Neuronal stem cell (in vitro differentiated cells): ENCODE data around the gene SPAG6.
"Not testable (repeated sequence)": the region's sequence is repeated elsewhere in the genome, so short reads cannot be mapped to it uniquely, and the experiment has no call there.

Source experiments
- DNase-seq: peaks from one replicate; pipeline ENCODE4 v3.0.0-alpha.2; 2013; ENCODE audit warnings: low spot score
- H2AFZ ChIP-seq: one replicate; pipeline ENCODE4 v1.6.1; 2013; ENCODE audit warnings: mild to moderate bottlenecking, low read length, inconsistent platforms
- H2AK5ac ChIP-seq: 2 replicates; pipeline ENCODE4 v1.6.1; 2013; ENCODE audit warnings: low read depth, mild to moderate bottlenecking, inconsistent platforms, low read length, moderate library complexity, mixed read lengths
- H2BK120ac ChIP-seq: 2 replicates; pipeline ENCODE4 v1.6.1; 2013; ENCODE audit warnings: low read depth, mild to moderate bottlenecking, inconsistent platforms, low read length, moderate library complexity, mixed read lengths
- H2BK12ac ChIP-seq: one replicate; pipeline ENCODE4 v1.6.1; 2013; ENCODE audit warnings: low read length, inconsistent platforms
- H2BK15ac ChIP-seq: 2 replicates; pipeline ENCODE4 v1.6.1; 2013; ENCODE audit warnings: mild to moderate bottlenecking, low read length, inconsistent platforms, mixed read lengths
- H2BK5ac ChIP-seq: one replicate; pipeline ENCODE4 v1.6.1; 2013; ENCODE audit warnings: inconsistent platforms, mild to moderate bottlenecking, low read length, moderate library complexity
- H3K14ac ChIP-seq: one replicate; pipeline ENCODE4 v1.6.1; 2013; ENCODE audit warnings: low read length, inconsistent platforms
- H3K18ac ChIP-seq: 2 replicates; pipeline ENCODE4 v1.6.1; 2013; ENCODE audit warnings: low read length, inconsistent platforms
- H3K23ac ChIP-seq: 2 replicates; pipeline ENCODE4 v1.6.1; 2013; ENCODE audit warnings: low read depth, mild to moderate bottlenecking, mixed read lengths, low read length, inconsistent platforms; ENCODE audit not compliant: poor library complexity
- H3K27ac ChIP-seq: replicated peaks from 3 replicates; pipeline ENCODE4 v1.5.1; 2013; ENCODE audit warnings: low read length, inconsistent platforms
- H3K27me3 ChIP-seq, 3 experiments: 2 replicates each; pipeline ENCODE4 v1.6.1; 2013; ENCODE audit warnings: low read length in 3 of 3, mild to moderate bottlenecking in 2 of 3, inconsistent platforms in 1 of 3, low read depth in 1 of 3, mixed read lengths in 1 of 3, moderate library complexity in 1 of 3; ENCODE audit not compliant: control insufficient read depth in 3 of 3, insufficient read depth in 3 of 3
- H3K36me3 ChIP-seq, 2 donors: replicated peaks in 1 of 2; 2 replicates each; pipeline ENCODE4 v1.6.1; 2013; ENCODE audit warnings: low read length in 2 of 2; ENCODE audit not compliant: control insufficient read depth in 2 of 2, insufficient read depth in 2 of 2
- H3K4ac ChIP-seq: 2 replicates; pipeline ENCODE4 v1.6.1; 2013; ENCODE audit warnings: inconsistent platforms, mild to moderate bottlenecking, low read length, moderate library complexity
- H3K4me1 ChIP-seq, 2 donors: 1 replicate in 1 of 2; 2 replicates in 1 of 2; pipeline ENCODE4 v1.6.1; 2013; ENCODE audit warnings: low read length in 2 of 2, low read depth in 1 of 2; ENCODE audit not compliant: control insufficient read depth in 2 of 2, insufficient read depth in 1 of 2
- H3K4me2 ChIP-seq: one replicate; pipeline ENCODE4 v1.6.1; 2013; ENCODE audit warnings: mild to moderate bottlenecking, low read length, inconsistent platforms; ENCODE audit not compliant: insufficient read depth, poor library complexity, severe bottlenecking
- H3K4me3 ChIP-seq, 2 donors: 2 replicates each; pipeline ENCODE4 v1.5.1; 2013; ENCODE audit warnings: low read length in 2 of 2, mild to moderate bottlenecking in 2 of 2, inconsistent platforms in 1 of 2, moderate library complexity in 1 of 2
- H3K79me1 ChIP-seq: one replicate; pipeline ENCODE4 v1.6.1; 2013; ENCODE audit warnings: low read depth, mild to moderate bottlenecking, inconsistent platforms, low read length, moderate library complexity
- H3K9ac ChIP-seq: one replicate; pipeline ENCODE4 v1.6.1; 2013; ENCODE audit warnings: mild to moderate bottlenecking, low read depth, low read length, inconsistent platforms; ENCODE audit not compliant: poor library complexity
- H3K9me3 ChIP-seq, 2 donors: replicated peaks in 1 of 2; 2 replicates each; pipeline versions ENCODE3 to v1.6.1; 2013; ENCODE audit warnings: low read length in 2 of 2, mild to moderate bottlenecking in 2 of 2, inconsistent platforms in 1 of 2, low read depth in 1 of 2, mixed read lengths in 1 of 2, moderate library complexity in 1 of 2; ENCODE audit not compliant: control insufficient read depth in 2 of 2, insufficient read depth in 1 of 2
- H4K8ac ChIP-seq: one replicate; pipeline ENCODE4 v1.6.1; 2013; ENCODE audit warnings: low read depth, mild to moderate bottlenecking, inconsistent platforms, low read length, moderate library complexity
- H4K91ac ChIP-seq: one replicate; pipeline ENCODE4 v1.6.1; 2013; ENCODE audit warnings: low read length, low read depth, mild to moderate bottlenecking, inconsistent platforms; ENCODE audit not compliant: poor library complexity
- WGBS, 2 donors: extraction: QIAGEN DNeasy Blood & Tissue Kit; methylation state at CpG; one replicate each; pipeline ENCODE4 v1.1.7; 2013; ENCODE audit warnings: missing lambda C conversion rate in 2 of 2, mixed read lengths in 1 of 2; ENCODE audit not compliant: insufficient read length in 2 of 2, insufficient replicate concordance in 1 of 2; ENCODE audit errors: extremely low coverage in 2 of 2; 5-methylcytosine and 5-hydroxymethylcytosine counted together

SPAG6 gene

GRCh38 chr10:22406916-22407315 lies 61.6 kb downstream of the SPAG6 start:
- not testable (repeated sequence) for H2AFZ ChIP-seq, H4K91ac ChIP-seq, H3K79me1 ChIP-seq, H3K4me1 ChIP-seq, H3K4ac ChIP-seq, H3K27ac ChIP-seq, H3K4me2 ChIP-seq, H2BK120ac ChIP-seq, H2BK5ac ChIP-seq, H3K14ac ChIP-seq, H3K23ac ChIP-seq, H2BK15ac ChIP-seq, DNase-seq, H2BK12ac ChIP-seq, H3K4me3 ChIP-seq, H3K9me3 ChIP-seq, H3K9ac ChIP-seq, H2AK5ac ChIP-seq, H3K36me3 ChIP-seq, H3K27me3 ChIP-seq, H3K18ac ChIP-seq, H4K8ac ChIP-seq
- no CpG with 5 or more reads among the region's 5 CpGs for WGBS, 2 donors

DNA sequence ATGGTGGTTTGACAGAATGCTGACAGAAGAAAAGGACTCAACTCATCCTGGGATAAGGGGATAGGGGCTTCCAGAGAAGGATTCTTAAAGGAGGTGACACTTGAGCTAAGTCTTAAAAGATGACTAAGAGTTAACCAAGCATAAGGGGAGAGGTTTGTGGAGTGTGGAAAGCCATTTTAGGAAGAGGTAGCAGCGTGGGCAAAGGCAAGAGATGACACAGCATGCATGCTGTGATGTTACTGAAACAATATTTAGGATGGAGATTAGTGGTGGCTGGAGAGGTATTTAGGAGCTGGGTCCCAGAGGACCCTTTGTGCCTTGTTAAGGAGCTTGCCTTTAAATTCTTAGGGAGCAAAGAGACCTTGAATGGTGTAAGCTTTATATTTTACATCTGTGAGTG lies 65.1 kb downstream of the SPAG6 start:
- no peak overlapping the region for H4K8ac ChIP-seq
- H3K4me3 ChIP-seq: no peak overlapping the region
- no peak overlapping the region for H2BK5ac ChIP-seq
- no peak for DNase-seq
- H3K27me3 ChIP-seq: no peaks in the 10 kb centered on the region
- no peaks in the 10 kb centered on the region for H3K36me3 ChIP-seq
- H4K91ac ChIP-seq: no peak overlapping the region
- H3K4me1 ChIP-seq: no peaks in the 10 kb centered on the region
- no peak overlapping the region for H2BK120ac ChIP-seq
- no peaks in the 10 kb centered on the region for H3K79me1 ChIP-seq
- WGBS, 2 donors: no CpG with 5 or more reads among the region's 1 CpG
- no peak overlapping the region for H3K4ac ChIP-seq
- H3K18ac ChIP-seq: no peak overlapping the region
- H2BK12ac ChIP-seq: no peak overlapping the region
- H3K23ac ChIP-seq: no peak overlapping the region
- H3K27ac ChIP-seq: no peak overlapping the region
- H3K9ac ChIP-seq: no peak overlapping the region
- peaks cover 0 to 3% of the 10 kb centered on the region in 2 donors for H3K9me3 ChIP-seq
- H2AFZ ChIP-seq: no peak overlapping the region
- no peak overlapping the region for H2AK5ac ChIP-seq
- no peak overlapping the region for H2BK15ac ChIP-seq
- H3K14ac ChIP-seq: no peak overlapping the region
- no peak overlapping the region for H3K4me2 ChIP-seq

- Histone ChIP-seq H3K4me2 (no peak overlapping the region), H3K23ac (no peak overlapping the region), H3K9ac (no peak overlapping the region), H3K18ac (no peak overlapping the region), H2BK15ac (no peak overlapping the region), H4K8ac (no peak overlapping the region), H4K91ac (no peak overlapping the region), H3K4ac (no peak overlapping the region), H2BK120ac (no peak overlapping the region), H2BK12ac (no peak overlapping the region), H3K36me3 (no peaks in the 10 kb centered on the region), H3K4me3 (no peak overlapping the region), H3K27me3 (no peaks in the 10 kb centered on the region), H2BK5ac (no peak overlapping the region), H3K4me1 (no peaks in the 10 kb centered on the region), H2AK5ac (no peak overlapping the region), H3K14ac (no peak overlapping the region), H3K9me3 (peaks cover 0 to 3% of the 10 kb centered on the region in 2 donors), H3K27ac (no peak overlapping the region), H3K79me1 (no peaks in the 10 kb centered on the region), H2AFZ (no peak overlapping the region)
- WGBS, 2 donors: no CpG with 5 or more reads among the region's 5 CpGs
- DNase-seq: no peak
Observed at GRCh38 chr10:22410846-22411245, 65.5 kb downstream of the SPAG6 start.

GRCh38 chr10:22414146-22414545 lies 68.8 kb downstream of the SPAG6 start:
- Histone ChIP-seq H3K27ac (no peak overlapping the region), H2BK5ac (no peak overlapping the region), H2BK120ac (no peak overlapping the region), H3K4ac (no peak overlapping the region), H4K8ac (no peak overlapping the region), H3K27me3 (no peaks in the 10 kb centered on the region), H3K23ac (no peak overlapping the region), H3K14ac (no peak overlapping the region), H3K4me3 (no peak overlapping the region), H2BK15ac (no peak overlapping the region), H2AFZ (no peak overlapping the region), H3K4me1 (peaks cover 0 to 3% of the 10 kb centered on the region in 2 donors), H2BK12ac (no peak overlapping the region), H3K18ac (no peak overlapping the region), H3K36me3 (no peaks in the 10 kb centered on the region), H2AK5ac (no peak overlapping the region), H3K9ac (no peak overlapping the region), H3K9me3 (peaks cover 0 to 3% of the 10 kb centered on the region in 2 donors), H4K91ac (no peak overlapping the region), H3K4me2 (no peak overlapping the region), H3K79me1 (no peaks in the 10 kb centered on the region)
- DNase-seq: no peak
- no CpG with 5 or more reads among the region's 3 CpGs for WGBS, 2 donors
